Muscle layer of duodenum (tissue), 2 donors: ENCODE results near the gene GABRR2.

Experiments used
- H3K27ac ChIP-seq: one replicate; pipeline ENCODE4 v1.7.0; 2013; ENCODE audit warnings: mild to moderate bottlenecking, low read length
- H3K27me3 ChIP-seq: one replicate; pipeline ENCODE4 v1.7.0; 2013; ENCODE audit warnings: low read depth, mild to moderate bottlenecking, control low read depth, low read length
- H3K36me3 ChIP-seq, 2 donors: one replicate each; pipeline ENCODE4 v1.7.0; 2013; ENCODE audit warnings: low read length in 2 of 2, control low read depth in 1 of 2, mild to moderate bottlenecking in 1 of 2; ENCODE audit not compliant: insufficient read depth in 2 of 2, control insufficient read depth in 1 of 2
- H3K4me1 ChIP-seq, 2 donors: one replicate each; pipeline ENCODE4 v1.7.0; 2013; ENCODE audit warnings: low read length in 2 of 2, mild to moderate bottlenecking in 2 of 2, control low read depth in 1 of 2, moderate library complexity in 1 of 2; ENCODE audit not compliant: insufficient read depth in 2 of 2, control insufficient read depth in 1 of 2
- H3K4me3 ChIP-seq, 2 donors: one replicate each; pipeline ENCODE4 v1.7.0; 2013; ENCODE audit warnings: low read length in 2 of 2, low read depth in 1 of 2, mild to moderate bottlenecking in 1 of 2
- H3K9me3 ChIP-seq, 2 donors: one replicate each; pipeline ENCODE4 v1.7.0; 2013; ENCODE audit warnings: low read length in 2 of 2, control low read depth in 1 of 2, mild to moderate bottlenecking in 1 of 2; ENCODE audit not compliant: control insufficient read depth in 1 of 2
- donor health status: healthy.

GABRR2 gene

DNA sequence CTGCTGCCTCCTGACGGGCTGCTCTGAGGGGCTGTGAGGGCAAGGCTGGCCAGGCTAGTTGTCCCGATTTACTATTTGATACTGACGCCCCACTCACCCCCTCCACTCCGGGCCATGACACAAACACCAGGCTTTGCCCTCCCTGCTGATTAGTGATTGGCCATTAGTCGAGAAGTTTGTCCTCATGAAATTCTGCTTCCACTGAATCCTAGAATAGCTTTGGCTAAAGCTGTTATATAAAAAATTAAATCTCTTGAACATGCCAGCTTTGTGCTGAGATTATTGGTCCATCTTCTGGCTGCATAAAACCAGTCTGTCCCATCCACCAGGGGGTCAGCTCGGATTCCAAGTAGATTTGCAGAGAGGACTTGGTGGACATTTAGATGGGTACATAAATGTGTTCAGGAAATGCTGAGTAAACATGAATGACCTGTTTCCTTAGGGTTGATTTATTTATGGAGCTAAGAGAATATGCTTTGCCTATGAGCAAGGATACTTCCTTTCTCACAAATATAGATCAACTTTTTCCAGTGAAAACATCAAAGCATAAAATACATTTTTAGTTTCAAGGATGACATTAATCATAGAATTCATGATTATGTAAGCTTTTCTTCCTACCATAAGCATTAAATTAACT, at the start of gene GABRR2:
Gene GABRR2 (minus strand): TSS at position 51 of the 637 bp plus-strand sequence. CDS start 134 bp downstream, outside the sequence.
- H3K27ac ChIP-seq = no peak within 1 kb of the TSS
- no peaks in the 10 kb centered on the region for H3K9me3 ChIP-seq
- peaks cover 0 to 22% of the 10 kb centered on the region in 2 donors for H3K4me1 ChIP-seq
- H3K4me3 ChIP-seq = no peak within 1 kb of the TSS
- H3K36me3 ChIP-seq = peaks cover 3 to 7% of the 10 kb centered on the region in 2 donors
- no peaks in the 10 kb centered on the region for H3K27me3 ChIP-seq

DNA sequence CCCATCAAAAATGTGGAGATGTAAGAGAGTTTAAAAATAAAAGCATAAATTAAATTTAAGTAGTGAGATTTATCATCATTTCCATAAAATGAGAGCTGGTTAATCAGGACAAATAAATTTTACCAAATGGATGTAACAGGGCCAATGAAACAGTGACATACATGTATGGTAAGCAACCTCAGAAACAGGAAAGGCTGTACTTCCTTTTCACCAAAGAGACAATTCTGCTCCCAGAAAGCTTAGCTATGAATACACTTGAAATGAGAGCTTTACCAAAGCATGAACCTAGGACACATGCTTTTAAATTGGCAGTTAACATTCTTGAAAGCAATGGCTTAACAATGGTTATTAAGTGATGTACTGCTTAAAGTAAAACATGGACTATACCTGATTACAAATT, 49.5 kb upstream of the GABRR2 start:
- no peaks in the 10 kb centered on the region for H3K27me3 ChIP-seq
- no peak overlapping the region for H3K27ac ChIP-seq
- no peak overlapping the region for H3K4me3 ChIP-seq
- no peaks in the 10 kb centered on the region for H3K36me3 ChIP-seq
- H3K4me1 ChIP-seq = peaks cover 0 to 5% of the 10 kb centered on the region in 2 donors
- H3K9me3 ChIP-seq = no peaks in the 10 kb centered on the region

DNA sequence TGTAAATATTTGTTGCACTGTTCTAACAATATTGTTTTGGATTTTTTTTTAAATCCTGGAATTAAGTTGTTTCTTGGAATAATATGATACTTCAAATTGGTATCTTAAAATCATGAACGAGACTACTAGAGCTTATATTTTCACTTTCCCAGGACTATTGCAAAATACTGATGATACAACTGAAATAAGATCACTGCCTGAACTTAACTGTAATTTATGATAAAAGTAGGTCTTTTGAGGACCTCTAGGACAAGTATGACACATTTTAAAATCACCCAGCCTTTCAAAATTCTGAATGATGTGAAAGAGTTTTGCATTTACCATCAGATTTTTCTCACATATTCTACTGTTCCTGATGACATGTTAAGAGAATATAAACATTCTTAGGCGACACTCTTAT, 46.1 kb upstream of the GABRR2 start:
- Histone ChIP-seq H3K9me3 (no peaks in the 10 kb centered on the region), H3K36me3 (no peaks in the 10 kb centered on the region), H3K4me1 (no peaks in the 10 kb centered on the region), H3K27ac (no peak overlapping the region), H3K27me3 (no peaks in the 10 kb centered on the region), H3K4me3 (no peak overlapping the region)

DNA sequence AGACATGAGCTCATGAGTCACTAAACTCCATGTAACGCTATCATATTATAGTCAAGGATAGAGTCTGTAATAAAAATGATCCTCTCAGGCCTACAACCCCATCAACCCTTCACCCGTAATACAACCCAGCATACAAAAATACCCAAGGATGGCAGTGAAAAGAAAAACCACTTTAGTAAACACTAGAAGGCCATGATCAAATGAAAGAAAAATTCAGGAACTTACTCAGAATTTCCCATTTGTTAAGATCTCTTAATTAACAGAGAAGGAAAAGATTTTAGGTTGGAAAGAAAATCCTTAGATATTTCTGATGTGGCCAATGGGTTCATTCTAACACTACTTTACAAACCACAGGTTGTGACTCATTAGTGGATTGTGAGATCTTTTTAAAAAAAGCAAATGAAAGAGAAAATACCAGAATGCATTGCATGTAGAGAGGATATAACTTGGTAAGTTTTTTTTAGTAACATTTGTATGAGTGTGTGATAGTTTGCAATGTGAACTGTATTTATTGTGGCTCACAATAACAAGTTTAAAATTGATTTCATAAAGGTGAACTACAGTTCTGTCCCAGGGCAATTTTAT, 45.4 kb upstream of the GABRR2 start:
- H3K9me3 ChIP-seq = no peaks in the 10 kb centered on the region
- H3K36me3 ChIP-seq = no peaks in the 10 kb centered on the region
- H3K27me3 ChIP-seq = no peaks in the 10 kb centered on the region
- H3K27ac ChIP-seq = no peak overlapping the region
- H3K4me3 ChIP-seq = no peak overlapping the region
- no peaks in the 10 kb centered on the region for H3K4me1 ChIP-seq

DNA sequence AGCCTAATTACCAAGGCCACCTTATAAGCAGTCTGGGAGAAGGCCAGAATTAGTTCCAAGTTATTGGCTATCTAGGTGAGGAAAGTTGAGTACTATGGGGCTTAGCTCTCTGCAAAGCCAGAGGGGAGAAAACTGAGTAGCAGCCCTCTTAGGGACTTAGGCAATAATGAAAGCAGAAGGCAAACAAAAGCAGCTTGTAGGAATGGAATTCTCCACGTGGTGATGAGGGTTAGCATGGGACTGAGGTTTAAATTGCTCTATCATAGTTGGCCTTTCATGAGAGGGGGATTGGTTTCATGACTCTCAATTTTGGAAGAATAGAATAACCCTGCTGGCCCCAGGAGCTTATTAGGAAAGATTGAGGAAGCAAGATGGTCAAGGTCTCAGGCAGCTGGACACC, 44.5 kb upstream of the GABRR2 start:
- Histone ChIP-seq H3K27me3 (no peaks in the 10 kb centered on the region), H3K4me3 (no peak overlapping the region), H3K9me3 (no peaks in the 10 kb centered on the region), H3K27ac (no peak overlapping the region), H3K36me3 (no peaks in the 10 kb centered on the region), H3K4me1 (no peaks in the 10 kb centered on the region)

DNA sequence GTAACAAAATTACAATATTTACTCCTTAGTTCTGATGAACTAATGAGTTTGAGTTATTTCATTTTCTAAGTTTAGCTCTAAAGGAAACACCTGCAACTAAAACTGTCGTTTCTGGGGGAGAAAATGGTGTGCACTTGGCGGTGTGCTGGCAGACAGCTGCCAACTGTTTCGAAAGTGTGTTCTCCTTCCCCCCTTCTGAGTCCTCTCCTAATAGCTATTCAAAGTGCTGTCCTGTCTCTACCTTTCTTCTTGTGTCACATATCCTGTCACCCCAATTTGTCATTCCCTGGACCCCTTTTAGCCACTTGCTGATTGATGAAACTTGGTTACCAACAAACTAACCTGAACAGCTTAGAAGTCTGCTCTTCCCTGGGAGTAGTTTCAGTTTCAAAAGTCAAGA, 42.3 kb upstream of the GABRR2 start:
- Histone ChIP-seq H3K4me3 (no peak overlapping the region), H3K4me1 (no peaks in the 10 kb centered on the region), H3K27ac (no peak overlapping the region), H3K27me3 (no peaks in the 10 kb centered on the region), H3K36me3 (peaks cover 0 to under 1% of the 10 kb centered on the region in 2 donors), H3K9me3 (no peaks in the 10 kb centered on the region)

DNA sequence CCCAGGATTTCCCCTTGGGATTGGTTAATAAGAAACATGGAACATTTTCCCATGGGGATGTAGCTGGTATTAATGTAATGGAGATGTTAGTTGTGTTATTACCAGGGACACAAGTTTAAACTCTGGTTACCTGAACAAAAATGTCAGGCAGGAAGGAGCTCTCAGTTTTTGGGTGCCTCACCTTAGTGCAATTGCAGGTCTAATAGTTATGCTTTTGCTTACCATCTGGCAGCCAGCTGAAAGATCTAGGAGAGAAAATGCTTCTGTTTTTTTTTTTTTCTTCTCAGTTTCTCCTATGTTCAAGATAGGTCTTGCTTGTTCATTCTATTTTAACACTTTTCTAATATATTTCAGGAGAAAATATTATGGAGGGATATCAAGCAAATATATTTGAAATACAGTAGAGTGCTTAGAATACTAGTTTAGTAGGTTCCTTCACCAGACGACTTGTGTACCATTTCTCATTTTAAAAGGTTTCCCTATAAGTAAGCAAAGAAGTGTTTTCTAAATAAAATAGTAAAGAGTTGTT, 41.6 kb upstream of the GABRR2 start:
- Histone ChIP-seq H3K9me3 (no peaks in the 10 kb centered on the region), H3K27ac (peak overlapping the region; percentile 43), H3K27me3 (no peaks in the 10 kb centered on the region), H3K4me1 (no peaks in the 10 kb centered on the region), H3K4me3 (no peak overlapping the region), H3K36me3 (peaks cover 0 to 3% of the 10 kb centered on the region in 2 donors)

DNA sequence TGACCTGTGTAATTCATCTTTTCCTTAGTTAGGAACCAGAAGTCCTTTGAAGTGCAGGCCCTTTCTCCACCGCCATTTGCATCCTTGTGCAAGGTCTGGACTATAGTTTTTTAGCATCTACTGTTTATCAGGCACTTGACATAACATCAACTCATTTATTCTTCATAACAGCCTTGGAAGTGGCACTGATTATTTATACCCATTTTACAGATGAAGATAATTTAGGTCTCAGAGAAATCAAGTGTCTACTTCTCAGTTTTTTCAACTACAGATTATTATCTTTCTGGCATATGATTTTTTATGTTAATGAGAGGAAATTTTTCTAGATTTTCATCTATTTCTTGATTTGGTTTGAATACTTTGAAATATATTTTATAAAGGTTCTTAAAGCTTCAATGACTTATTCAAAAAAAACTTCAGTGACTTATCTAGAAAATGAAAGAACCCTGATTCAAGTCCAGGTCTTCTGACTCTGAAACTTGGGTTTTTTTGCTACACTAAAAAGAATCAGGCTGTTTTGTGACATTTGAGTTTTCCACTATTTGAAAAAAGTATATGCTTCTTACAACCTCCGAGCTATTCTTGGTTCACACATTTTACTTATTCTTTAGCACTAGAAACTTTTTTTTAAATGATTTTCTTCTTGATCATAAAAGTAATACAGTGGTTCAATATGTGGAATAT, 40.6 kb upstream of the GABRR2 start:
- Histone ChIP-seq H3K27ac (no peak overlapping the region), H3K36me3 (peaks cover 0 to 3% of the 10 kb centered on the region in 2 donors), H3K9me3 (no peaks in the 10 kb centered on the region), H3K4me3 (no peak overlapping the region), H3K4me1 (peaks cover 0 to 10% of the 10 kb centered on the region in 2 donors), H3K27me3 (no peaks in the 10 kb centered on the region)

DNA sequence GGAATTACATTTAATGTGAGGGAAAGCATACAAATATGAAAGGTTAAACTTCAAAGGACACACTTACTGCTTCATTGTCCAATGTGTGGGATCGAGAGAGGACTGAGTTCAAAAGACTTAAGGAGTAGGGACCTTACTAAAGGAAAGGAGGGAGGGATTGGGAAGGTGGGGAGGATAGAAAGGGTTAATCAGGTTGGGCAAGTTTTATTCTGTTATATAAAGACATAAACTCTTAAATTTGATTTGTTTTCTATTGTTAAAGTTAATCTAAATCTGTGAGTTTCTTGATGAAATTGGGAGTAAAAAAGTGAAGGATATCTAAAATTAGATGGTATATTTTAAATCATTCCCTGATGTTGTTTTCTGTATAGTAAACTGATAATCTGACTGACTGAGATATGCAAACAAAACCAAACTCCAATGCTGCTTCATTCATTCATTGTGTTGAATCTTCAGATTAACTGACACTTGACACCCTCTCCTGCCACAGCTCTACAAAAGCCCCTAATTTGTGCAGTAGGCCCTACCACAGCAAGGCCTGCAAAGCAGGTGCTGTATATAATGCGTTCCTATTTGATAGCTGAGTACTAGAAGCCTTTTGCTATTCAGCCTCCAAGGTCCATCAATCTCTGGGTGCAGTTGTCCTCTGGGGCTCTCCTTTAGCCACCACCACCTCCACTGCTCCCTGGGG, 38.7 kb upstream of the GABRR2 start:
- Histone ChIP-seq H3K9me3 (no peaks in the 10 kb centered on the region), H3K27ac (no peak overlapping the region), H3K27me3 (no peaks in the 10 kb centered on the region), H3K4me1 (peaks cover 7 to 22% of the 10 kb centered on the region in 2 donors), H3K36me3 (peaks cover 0 to 3% of the 10 kb centered on the region in 2 donors), H3K4me3 (peak overlapping the region in 1 of 2 donors; percentile 84)

DNA sequence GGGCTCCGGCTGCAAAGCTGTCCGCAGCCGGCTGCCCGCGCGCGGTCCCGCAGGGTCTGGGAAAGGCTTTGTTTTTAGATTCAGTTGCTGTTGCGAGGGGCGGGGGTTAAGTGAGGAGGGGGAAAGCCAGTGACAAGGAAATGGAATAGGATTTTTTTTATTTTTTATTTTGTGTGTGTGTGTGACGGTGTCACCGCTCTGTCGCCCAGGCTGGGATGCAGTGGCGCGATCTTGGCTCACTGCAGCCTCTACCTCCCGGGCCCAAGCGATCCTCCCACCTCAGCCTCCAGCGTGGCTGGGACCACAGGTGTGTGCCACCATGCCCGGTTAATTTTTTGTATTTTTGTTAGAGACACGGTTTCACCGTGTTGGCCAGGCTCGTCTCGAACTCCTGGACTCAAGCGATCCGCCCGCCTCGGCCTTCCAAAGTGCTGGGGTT, 38.0 kb upstream of the GABRR2 start:
- peaks cover 11 to 29% of the 10 kb centered on the region in 2 donors for H3K4me1 ChIP-seq
- H3K27ac ChIP-seq = peak overlapping the region; percentile 76
- H3K27me3 ChIP-seq = no peaks in the 10 kb centered on the region
- peaks cover 0 to 3% of the 10 kb centered on the region in 2 donors for H3K36me3 ChIP-seq
- peak overlapping the region; percentile 45 to 84 for H3K4me3 ChIP-seq
- H3K9me3 ChIP-seq = no peaks in the 10 kb centered on the region
